ENCODE measurements around the gene CFAP92.

CFAP92 gene

GRCh38 chr3:129003578-129004112 lies 9.8 kb upstream of the CFAP92 start:
- no peak for DNase-seq

GRCh38 chr3:129002573-129003569 lies 9.0 kb upstream of the CFAP92 start:
- no peak for DNase-seq

GRCh38 chr3:129001806-129002572 lies 8.1 kb upstream of the CFAP92 start:
- DNase-seq: peak; percentile 7

GRCh38 chr3:129001101-129001805 lies 7.4 kb upstream of the CFAP92 start, which contains the start of gene EFCC1:
Gene EFCC1, plus strand, starts transcription at chr3:129001304. Its CDS starts 325 bp downstream, at chr3:129001629.
- DNase-seq: no peak

GRCh38 chr3:129000742-129001100 lies 6.8 kb upstream of the CFAP92 start:
- DNase-seq: no peak

- DNase-seq: no peak
Measured at GRCh38 chr3:128999102-128999501, 5.2 kb upstream of the CFAP92 start.

GRCh38 chr3:128998561-128998960 lies 4.7 kb upstream of the CFAP92 start:
- DNase-seq: no peak

- DNase-seq: no peak
Measured at GRCh38 chr3:128997486-128998133, 3.7 kb upstream of the CFAP92 start.

- DNase-seq: no peak
Measured at GRCh38 chr3:128996726-128997125, 2.9 kb upstream of the CFAP92 start.

- no peak for DNase-seq
Measured at GRCh38 chr3:128996200-128996599, 2.3 kb upstream of the CFAP92 start.

- DNase-seq: no peak
Measured at GRCh38 chr3:128995737-128996136, 1.9 kb upstream of the CFAP92 start.

- DNase-seq: no peak
Measured at GRCh38 chr3:128994581-128995546, 988 bp upstream of the CFAP92 start.

- no peak for DNase-seq
Measured at GRCh38 chr3:128994173-128994512, 267 bp upstream of the CFAP92 start.

GRCh38 chr3:128992926-128993460 lies 883 bp downstream of the CFAP92 start:
- no peak for DNase-seq

- no peak for DNase-seq
Measured at GRCh38 chr3:128991355-128991895, 2.5 kb downstream of the CFAP92 start.

GRCh38 chr3:128988286-128988685 lies 5.6 kb downstream of the CFAP92 start:
- DNase-seq: no peak

- DNase-seq: no peak
Measured at GRCh38 chr3:128987302-128988100, 6.4 kb downstream of the CFAP92 start.

GRCh38 chr3:128984596-128984995 lies 9.3 kb downstream of the CFAP92 start:
- no peak for DNase-seq

GRCh38 chr3:128983293-128984069 lies 10.4 kb downstream of the CFAP92 start:
- no peak for DNase-seq
